SK-N-SH treated with all-trans-retinoic acid at 6 μM for 48 hours (cell line): Measurements from ENCODE around the gene PICK1.

Source experiments
- CREB5 ChIP-seq: fragments of 250-450 bp; sonication (Bioruptor Pico); IDR thresholded peaks from 2 replicates; pipeline ENCODE4 v1.5.1; 2020; ENCODE audit warnings: low read depth, mild to moderate bottlenecking, moderate library complexity
- ESRRG ChIP-seq: fragments of 250-450 bp; sonication (Bioruptor Pico); IDR thresholded peaks from 2 replicates; pipeline ENCODE4 v1.6.1; 2021; ENCODE audit warnings: mild to moderate bottlenecking
- PATZ1 ChIP-seq: fragments of 250-450 bp; sonication (Bioruptor Pico); IDR thresholded peaks from 2 replicates; pipeline ENCODE4 v1.8.0; 2020; ENCODE audit warnings: mild to moderate bottlenecking, moderate library complexity, borderline replicate concordance
- POU6F1 ChIP-seq: fragments of 250-450 bp; sonication (Bioruptor Pico); IDR thresholded peaks from 2 replicates; pipeline ENCODE4 v1.8.0; 2021; ENCODE audit warnings: low read depth, mild to moderate bottlenecking, moderate library complexity, borderline replicate concordance
- RARB ChIP-seq: fragments of 250-450 bp; sonication (Bioruptor Pico); IDR thresholded peaks from 2 replicates; pipeline ENCODE4 v1.8.0; 2021; ENCODE audit warnings: mild to moderate bottlenecking, moderate library complexity
- TOX ChIP-seq: fragments of 250-450 bp; sonication (Bioruptor Pico); IDR thresholded peaks from 2 replicates; pipeline ENCODE4 v1.8.0; 2021; ENCODE audit warnings: mild to moderate bottlenecking, moderate library complexity, borderline replicate concordance
- TSHZ2 ChIP-seq: fragments of 250-450 bp; sonication (Bioruptor Pico); IDR thresholded peaks from 2 replicates; pipeline ENCODE4 v1.5.0; 2020; ENCODE audit warnings: mild to moderate bottlenecking, moderate library complexity
- ZC3H10 ChIP-seq: fragments of 250-450 bp; sonication (Bioruptor Pico); IDR thresholded peaks from 2 replicates; pipeline ENCODE4 v1.5.1; 2021; ENCODE audit warnings: mild to moderate bottlenecking, moderate library complexity
- ZNF70 ChIP-seq: fragments of 450-650 bp; formaldehyde crosslinking; IDR thresholded peaks from 2 replicates; pipeline ENCODE4 v1.5.0; 2020; ENCODE audit warnings: mild to moderate bottlenecking, moderate library complexity

GRCh38 chr22:38065539-38065938, 8.3 kb downstream of the PICK1 start:
- TF ChIP-seq PATZ1 (no peak), TOX (CRISPR knock-in tag) (no peak), ZNF70 (CRISPR knock-in tag) (no peak), ZC3H10 (CRISPR knock-in tag) (no peak), RARB (CRISPR knock-in tag) (no peak), ESRRG (no peak), CREB5 (CRISPR knock-in tag) (no peak), TSHZ2 (CRISPR knock-in tag) (no peak), POU6F1 (no peak)
